Tibial nerve (tissue), 4 donors: ENCODE data around the gene GBA2. TPM values are rescaled to one million over a fixed set of nuclear protein-coding genes. Genes with fewer than 3 reads are reported as not detected.

Source experiments
- DNase-seq, 2 donors: peaks; one replicate each; pipeline ENCODE4 v3.0.0-alpha.2; 2019; ENCODE audit warnings: low spot score in 2 of 2
- H3K27ac ChIP-seq, 4 donors: fragments of 200-600 bp; sonication (generic) in 3 of 4; one replicate each; pipeline ENCODE4 v1.5.1; 2017 to 2019; ENCODE audit warnings: mild to moderate bottlenecking in 1 of 4
- H3K27me3 ChIP-seq, 2 donors: fragments of 200-600 bp; sonication (generic) in 1 of 2; one replicate each; pipeline versions ENCODE4 v1.5.1 to v1.6.0; 2017 to 2019
- H3K36me3 ChIP-seq, 3 donors: fragments of 200-600 bp; sonication (generic); one replicate each; pipeline ENCODE4 v1.5.1; 2018 to 2019
- H3K4me1 ChIP-seq, 4 donors: fragments of 200-600 bp; sonication (generic) in 3 of 4; one replicate each; pipeline ENCODE4 v1.5.1; 2017 to 2019
- H3K4me3 ChIP-seq, 4 donors: fragments of 200-600 bp; sonication (generic) in 3 of 4; one replicate each; pipeline ENCODE4 v1.5.1; 2017 to 2019; ENCODE audit warnings: mild to moderate bottlenecking in 1 of 4, moderate library complexity in 1 of 4
- H3K9me3 ChIP-seq, 4 donors: fragments of 200-600 bp; sonication (generic) in 3 of 4; one replicate each; pipeline ENCODE4 v1.5.1; 2017 to 2019
- EP300 ChIP-seq, 2 donors: sonication (generic); formaldehyde crosslinking; IDR thresholded peaks; one replicate each; pipeline ENCODE4 v1.6.1; 2017; ENCODE audit warnings: antibody characterized with exemption in 2 of 2, mild to moderate bottlenecking in 1 of 2
- POLR2A ChIP-seq, 2 donors: fragments of 450-650 bp; IDR thresholded peaks; one replicate each; pipeline ENCODE4 v1.6.1; 2017; ENCODE audit warnings: antibody characterized with exemption in 2 of 2, mild to moderate bottlenecking in 2 of 2, moderate library complexity in 2 of 2
- WGBS, 2 donors: methylation state at CpG; one replicate each; pipeline ENCODE4 v1.1.5; 2018; 5-methylcytosine and 5-hydroxymethylcytosine counted together
- total RNA-seq, 4 donors: library from RNA; depleted of rRNA; stranded (reverse); fragments of >200 nt; gene quantifications; one replicate each; pipeline ENCODE4 v1.1.0, GENCODE V29; 2016
- TF ChIP-seq, protein P1 (sequence below), 5 experiments: fragments of 200-600 bp in 3 of 5; fragments of 450-650 bp in 2 of 5; sonication (generic) in 3 of 5; IDR thresholded peaks; one replicate each; pipeline ENCODE4 v1.5.1; 2016 to 2019; ENCODE audit warnings: antibody characterized with exemption in 5 of 5, mild to moderate bottlenecking in 3 of 5, moderate library complexity in 2 of 5

Gene GBA2
- total RNA-seq, 4 donors from 2014 or later: 63.8 to 92.1 (median 66.1) TPM

DNA sequence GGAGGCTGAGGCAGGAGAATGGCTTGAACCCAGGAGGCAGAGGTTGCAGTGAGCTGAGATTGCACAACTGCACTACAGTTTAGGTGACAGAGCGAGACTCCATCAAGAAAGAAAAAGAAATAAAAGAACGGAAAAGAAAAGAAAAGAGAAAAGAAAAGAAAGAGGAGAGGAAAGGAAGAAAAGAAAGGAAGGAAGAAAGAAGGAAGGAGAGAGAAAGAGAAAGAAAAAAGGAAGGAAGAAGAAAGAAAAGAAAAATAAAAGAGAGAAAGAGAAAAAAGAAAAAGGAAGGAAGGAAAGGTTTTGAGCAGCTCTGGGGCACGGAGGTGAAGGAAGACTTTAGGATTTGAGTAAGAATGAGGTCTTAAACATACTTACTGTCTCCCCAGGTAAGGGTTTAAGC, 35.5 kb downstream of the GBA2 start:
- TF ChIP-seq, protein P1, sequence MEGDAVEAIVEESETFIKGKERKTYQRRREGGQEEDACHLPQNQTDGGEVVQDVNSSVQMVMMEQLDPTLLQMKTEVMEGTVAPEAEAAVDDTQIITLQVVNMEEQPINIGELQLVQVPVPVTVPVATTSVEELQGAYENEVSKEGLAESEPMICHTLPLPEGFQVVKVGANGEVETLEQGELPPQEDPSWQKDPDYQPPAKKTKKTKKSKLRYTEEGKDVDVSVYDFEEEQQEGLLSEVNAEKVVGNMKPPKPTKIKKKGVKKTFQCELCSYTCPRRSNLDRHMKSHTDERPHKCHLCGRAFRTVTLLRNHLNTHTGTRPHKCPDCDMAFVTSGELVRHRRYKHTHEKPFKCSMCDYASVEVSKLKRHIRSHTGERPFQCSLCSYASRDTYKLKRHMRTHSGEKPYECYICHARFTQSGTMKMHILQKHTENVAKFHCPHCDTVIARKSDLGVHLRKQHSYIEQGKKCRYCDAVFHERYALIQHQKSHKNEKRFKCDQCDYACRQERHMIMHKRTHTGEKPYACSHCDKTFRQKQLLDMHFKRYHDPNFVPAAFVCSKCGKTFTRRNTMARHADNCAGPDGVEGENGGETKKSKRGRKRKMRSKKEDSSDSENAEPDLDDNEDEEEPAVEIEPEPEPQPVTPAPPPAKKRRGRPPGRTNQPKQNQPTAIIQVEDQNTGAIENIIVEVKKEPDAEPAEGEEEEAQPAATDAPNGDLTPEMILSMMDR (IDR thresholded peaks at IDR 0.05): no peak
- TF ChIP-seq POLR2A (IDR thresholded peaks at IDR 0.05) (no peak), EP300 (IDR thresholded peaks at IDR 0.05) (no peak)
- DNase-seq: no peak
- H3K27me3 ChIP-seq: no peaks in the 10 kb centered on the region
- H3K9me3 ChIP-seq: no peaks in the 10 kb centered on the region
- no peak overlapping the region for H3K4me3 ChIP-seq
- no peaks in the 10 kb centered on the region for H3K4me1 ChIP-seq
- peaks cover 4 to 99% (median 82%) of the 10 kb centered on the region in 3 donors for H3K36me3 ChIP-seq
- no peak overlapping the region for H3K27ac ChIP-seq
- 90 to 95% methylated on average over 3 of the region's 3 CpGs for WGBS, 2 donors

DNA sequence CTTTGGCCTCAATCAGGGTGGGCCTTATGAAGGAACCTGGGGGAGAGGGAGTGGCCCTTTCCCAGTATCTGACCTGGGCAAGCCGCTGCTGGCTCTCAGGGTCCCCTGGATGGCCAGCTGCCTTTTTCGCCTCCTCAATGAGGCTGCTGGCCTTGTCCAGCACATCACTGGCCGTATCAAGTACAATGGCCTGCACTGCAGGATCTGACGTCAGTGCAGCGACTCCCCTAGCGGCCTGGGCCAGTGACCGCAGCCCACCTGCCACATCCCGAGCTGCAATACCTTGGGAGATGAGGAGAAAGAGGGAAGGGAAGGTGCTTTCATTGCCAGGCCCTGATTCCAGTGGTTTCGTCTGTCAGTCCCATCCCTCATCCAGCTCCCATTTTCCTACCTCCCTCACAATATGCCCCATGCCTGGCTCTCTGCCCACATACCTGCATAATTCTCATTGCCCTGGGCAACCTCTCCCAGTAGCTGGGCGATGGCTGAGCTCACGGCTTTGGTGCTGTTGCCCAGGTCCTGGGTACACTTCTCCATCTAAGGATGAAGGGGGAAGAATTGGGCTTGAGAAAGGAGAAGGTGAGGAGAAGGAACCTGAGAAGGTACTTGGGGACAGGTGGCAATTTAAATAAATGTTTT, 36.1 kb downstream of the GBA2 start:
- Histone ChIP-seq H3K9me3 (no peaks in the 10 kb centered on the region), H3K27me3 (no peaks in the 10 kb centered on the region), H3K27ac (no peak overlapping the region), H3K4me3 (no peak overlapping the region), H3K4me1 (no peaks in the 10 kb centered on the region), H3K36me3 (peaks cover 4 to 99% (median 81%) of the 10 kb centered on the region in 3 donors)
- 83 to 87% methylated on average over 7 to 11 of the region's 11 CpGs for WGBS, 2 donors
- no peak for DNase-seq
- no peak for TF ChIP-seq POLR2A (IDR thresholded peaks at IDR 0.05)
- no peak for TF ChIP-seq EP300 (IDR thresholded peaks at IDR 0.05)
- TF ChIP-seq, protein P1 (IDR thresholded peaks at IDR 0.05): no peak

DNA sequence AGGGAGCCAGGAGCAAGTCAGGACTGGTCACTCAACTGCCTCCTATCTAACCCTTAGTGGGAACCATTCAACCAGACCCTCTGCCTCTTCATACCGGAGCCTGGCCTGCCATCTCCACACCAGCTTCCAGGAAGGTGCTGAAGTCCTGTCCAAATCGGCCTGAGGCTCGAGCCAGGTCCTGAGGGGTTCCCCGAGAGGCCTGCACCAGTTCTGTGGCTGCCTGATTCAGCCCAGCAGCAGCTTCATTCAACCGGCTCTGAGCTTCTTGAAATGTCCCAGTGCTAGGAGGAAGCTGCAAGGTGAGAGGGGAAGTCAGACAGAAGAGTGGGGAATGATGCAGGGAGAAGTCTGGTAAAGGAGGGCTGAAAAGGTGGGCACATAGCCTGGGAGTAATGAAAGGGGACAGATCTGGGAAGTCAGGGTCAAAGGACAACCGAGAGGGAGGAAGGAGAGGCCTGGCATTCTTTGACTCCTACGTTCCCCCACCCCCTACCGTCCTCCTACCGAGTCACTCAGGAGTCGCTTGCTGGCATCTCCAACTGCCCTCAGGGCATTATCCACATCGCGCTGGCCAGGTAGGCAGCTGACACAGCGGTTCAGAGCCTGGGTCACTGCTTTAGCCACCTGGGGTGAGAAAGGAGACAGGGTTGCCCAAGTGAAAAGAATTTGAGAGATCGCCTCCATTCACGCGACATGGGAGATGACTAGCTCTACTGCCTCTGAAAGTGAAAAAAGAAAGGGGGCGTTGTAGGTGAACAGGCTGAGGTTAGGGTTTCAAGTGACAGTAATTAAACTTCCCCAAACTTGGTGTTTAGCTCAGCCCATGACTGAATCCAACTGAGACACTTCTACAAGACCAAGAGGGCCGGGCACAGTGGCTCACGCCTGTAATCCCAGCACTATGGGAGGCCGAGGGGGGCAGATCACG, 37.3 kb downstream of the GBA2 start:
- Histone ChIP-seq H3K36me3 (peaks cover 4 to 99% (median 81%) of the 10 kb centered on the region in 3 donors), H3K4me3 (no peak overlapping the region), H3K27me3 (no peaks in the 10 kb centered on the region), H3K27ac (no peak overlapping the region), H3K9me3 (no peaks in the 10 kb centered on the region), H3K4me1 (no peaks in the 10 kb centered on the region)
- DNase-seq: no peak
- no peak for TF ChIP-seq POLR2A (IDR thresholded peaks at IDR 0.05)
- TF ChIP-seq, protein P1 (IDR thresholded peaks at IDR 0.05): no peak
- no peak for TF ChIP-seq EP300 (IDR thresholded peaks at IDR 0.05)
- 82 to 85% methylated on average over 21 of the region's 21 CpGs for WGBS, 2 donors

DNA sequence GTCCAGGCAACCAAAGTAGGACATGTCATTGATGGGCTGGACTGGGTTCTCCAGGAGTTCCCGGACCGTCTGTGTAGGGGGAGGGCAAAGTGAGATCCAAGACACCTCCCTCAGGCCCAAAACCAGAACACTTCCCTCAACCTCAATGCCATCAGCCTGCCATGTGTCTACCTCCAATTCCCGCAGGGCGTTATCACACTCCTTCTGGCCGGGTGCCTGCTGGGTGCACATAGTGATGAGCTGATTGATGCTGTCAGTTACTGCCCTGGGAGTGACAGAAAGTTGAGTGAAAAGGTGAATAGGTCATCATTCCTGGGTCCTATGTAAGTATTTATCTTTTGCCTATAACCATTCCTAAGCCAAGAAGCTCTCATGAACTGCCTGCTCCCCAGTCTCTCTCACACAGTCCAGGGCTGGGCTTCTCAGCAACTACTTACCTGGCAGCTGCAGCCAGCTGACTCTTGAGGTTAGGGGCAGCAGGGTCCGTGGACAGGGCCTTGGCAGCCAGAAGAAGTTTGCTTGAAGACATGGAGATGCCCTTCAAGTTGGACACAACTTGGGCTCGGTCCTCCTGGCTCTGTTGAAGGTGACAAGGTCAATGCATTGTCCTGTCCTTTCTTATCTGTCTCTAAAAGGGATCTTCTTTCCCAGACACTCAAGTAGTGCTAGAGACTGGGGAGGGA, 38.1 kb downstream of the GBA2 start:
- Histone ChIP-seq H3K4me1 (no peaks in the 10 kb centered on the region), H3K27ac (no peak overlapping the region), H3K4me3 (no peak overlapping the region), H3K27me3 (no peaks in the 10 kb centered on the region), H3K9me3 (no peaks in the 10 kb centered on the region), H3K36me3 (peaks cover 9 to 99% (median 83%) of the 10 kb centered on the region in 3 donors)
- WGBS, 2 donors: 86% methylated on average over 7 of the region's 7 CpGs
- no peak for DNase-seq
- TF ChIP-seq EP300 (IDR thresholded peaks at IDR 0.05) (no peak), POLR2A (IDR thresholded peaks at IDR 0.05) (no peak)
- TF ChIP-seq, protein P1 (IDR thresholded peaks at IDR 0.05): no peak
